ENCODE measurements around the gene ARGFX. TPM values are rescaled to one million over a fixed set of nuclear protein-coding genes. Genes with fewer than 3 reads are reported as not detected.
"Not testable (repeated sequence)": the region's sequence is repeated elsewhere in the genome, so short reads cannot be mapped to it uniquely, and the experiment has no call there.

The ARGFX gene
- total and polyA plus RNA-seq, 12 donors = not detected

GRCh38 chr3:121592856-121593702 lies 25.3 kb downstream of the ARGFX start, which contains the start of gene FBXO40:
Gene FBXO40 (plus strand): TSS chr3:121593379. CDS start chr3:121620576, 27,197 bp downstream.
- no peaks in the 10 kb centered on the region for H3K36me3 ChIP-seq (replicated peaks in 1 of 2)
- intact Hi-C loops (cut with DNase I) = no loop called here
- WGBS, 4 donors = 65 to 69% (median 65%) methylated on average over 11 of the region's 11 CpGs
- peaks cover 0 to 3% of the 10 kb centered on the region in 2 donors for H3K4me1 ChIP-seq (replicated peaks in 1 of 2)
- no peak within 1 kb of the TSS for H3K27ac ChIP-seq
- no peaks in the 10 kb centered on the region for H3K27me3 ChIP-seq
- no peak for DNase-seq
- H3K4me3 ChIP-seq = no peak within 1 kb of the TSS
- TF ChIP-seq, protein P1, sequence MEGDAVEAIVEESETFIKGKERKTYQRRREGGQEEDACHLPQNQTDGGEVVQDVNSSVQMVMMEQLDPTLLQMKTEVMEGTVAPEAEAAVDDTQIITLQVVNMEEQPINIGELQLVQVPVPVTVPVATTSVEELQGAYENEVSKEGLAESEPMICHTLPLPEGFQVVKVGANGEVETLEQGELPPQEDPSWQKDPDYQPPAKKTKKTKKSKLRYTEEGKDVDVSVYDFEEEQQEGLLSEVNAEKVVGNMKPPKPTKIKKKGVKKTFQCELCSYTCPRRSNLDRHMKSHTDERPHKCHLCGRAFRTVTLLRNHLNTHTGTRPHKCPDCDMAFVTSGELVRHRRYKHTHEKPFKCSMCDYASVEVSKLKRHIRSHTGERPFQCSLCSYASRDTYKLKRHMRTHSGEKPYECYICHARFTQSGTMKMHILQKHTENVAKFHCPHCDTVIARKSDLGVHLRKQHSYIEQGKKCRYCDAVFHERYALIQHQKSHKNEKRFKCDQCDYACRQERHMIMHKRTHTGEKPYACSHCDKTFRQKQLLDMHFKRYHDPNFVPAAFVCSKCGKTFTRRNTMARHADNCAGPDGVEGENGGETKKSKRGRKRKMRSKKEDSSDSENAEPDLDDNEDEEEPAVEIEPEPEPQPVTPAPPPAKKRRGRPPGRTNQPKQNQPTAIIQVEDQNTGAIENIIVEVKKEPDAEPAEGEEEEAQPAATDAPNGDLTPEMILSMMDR (IDR thresholded peaks at IDR 0.05) = no peak
- TF ChIP-seq POLR2A (IDR thresholded peaks at IDR 0.05) = no peak
- H3K9me3 ChIP-seq (replicated peaks in 1 of 3) = no peaks in the 10 kb centered on the region

- 90 to 96% (median 94%) methylated on average over 4 of the region's 4 CpGs for WGBS, 4 donors
- H3K27me3 ChIP-seq; H3K9me3 ChIP-seq (replicated peaks in 1 of 3); DNase-seq; H3K4me1 ChIP-seq (replicated peaks in 1 of 2); H3K27ac ChIP-seq; H3K36me3 ChIP-seq (replicated peaks in 1 of 2); intact Hi-C loops (cut with DNase I); H3K4me3 ChIP-seq: not testable (repeated sequence)
These were observed 26.1 kb downstream of the ARGFX start for GRCh38 chr3:121593806-121594205.

DNA sequence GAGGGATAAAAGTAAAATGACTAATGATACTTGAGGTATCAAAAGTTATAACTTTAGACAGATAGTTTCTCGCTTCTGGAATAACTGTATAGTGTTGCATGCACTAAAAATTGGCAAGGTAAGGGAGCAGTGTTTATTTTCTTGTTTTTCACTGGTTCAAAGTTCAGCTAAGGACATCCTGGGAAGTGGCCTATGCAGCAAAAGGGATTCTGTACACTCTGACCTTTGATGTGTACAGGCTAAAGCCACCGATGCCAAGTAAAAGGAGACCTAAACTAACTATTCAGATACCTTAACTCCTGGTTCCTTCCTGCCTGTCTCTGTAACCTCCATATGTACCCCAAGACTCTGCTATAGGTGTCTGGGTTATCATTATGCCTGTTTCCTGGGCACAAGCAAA lies 27.1 kb downstream of the ARGFX start:
- H3K9me3 ChIP-seq (replicated peaks in 1 of 3) = no peaks in the 10 kb centered on the region
- no peak overlapping the region for H3K27ac ChIP-seq
- TF ChIP-seq, protein P1 (IDR thresholded peaks at IDR 0.05) = no peak
- TF ChIP-seq POLR2A (IDR thresholded peaks at IDR 0.05) = no peak
- no peak overlapping the region for H3K4me3 ChIP-seq
- no peaks in the 10 kb centered on the region for H3K36me3 ChIP-seq (replicated peaks in 1 of 2)
- no peak for DNase-seq
- no peaks in the 10 kb centered on the region for H3K27me3 ChIP-seq
- H3K4me1 ChIP-seq (replicated peaks in 1 of 2) = peaks cover 0 to 3% of the 10 kb centered on the region in 2 donors
- WGBS, 4 donors = 62 to 68% (median 63%) methylated on average over 2 of the region's 2 CpGs
- intact Hi-C loops (cut with DNase I) = no loop called here

DNA sequence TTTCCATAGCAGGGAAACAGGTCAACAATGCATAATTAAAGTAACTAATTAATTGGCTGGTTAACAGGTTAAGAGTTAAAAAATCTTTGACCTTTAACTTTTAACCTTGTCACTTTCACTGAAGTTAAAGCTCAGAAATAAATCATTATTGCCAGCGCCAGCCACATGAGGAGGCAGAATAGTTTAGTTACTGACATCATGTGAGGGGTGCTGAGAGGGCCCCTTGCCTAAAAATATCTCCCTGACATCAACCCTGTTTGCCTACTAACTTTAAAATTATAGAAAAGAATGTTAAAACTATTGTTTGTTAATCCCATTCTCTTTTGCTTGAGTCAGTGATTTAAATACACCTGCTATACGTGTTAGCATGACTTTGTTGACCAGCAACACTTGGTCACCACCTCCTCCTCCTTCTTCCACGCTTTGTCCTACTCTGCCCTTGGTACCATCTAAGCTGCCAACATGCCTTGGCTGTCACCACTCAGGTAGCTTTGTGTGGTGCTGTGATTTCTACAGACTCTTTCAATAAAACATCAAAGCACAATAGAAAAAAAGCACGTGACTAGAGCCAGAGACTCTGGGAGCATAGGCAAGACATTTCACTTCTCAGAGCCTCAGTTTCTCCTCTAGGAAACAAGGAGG lies 28.1 kb downstream of the ARGFX start:
- Histone ChIP-seq H3K27me3 (no peaks in the 10 kb centered on the region), H3K27ac (no peak overlapping the region), H3K4me1 (replicated peaks in 1 of 2) (peaks cover under 1 to 4% of the 10 kb centered on the region in 2 donors), H3K4me3 (no peak overlapping the region), H3K36me3 (replicated peaks in 1 of 2) (no peaks in the 10 kb centered on the region), H3K9me3 (replicated peaks in 1 of 3) (no peaks in the 10 kb centered on the region)
- DNase-seq = no peak
- intact Hi-C loops (cut with DNase I) = no loop called here
- TF ChIP-seq, protein P1 (IDR thresholded peaks at IDR 0.05) = no peak
- no peak for TF ChIP-seq POLR2A (IDR thresholded peaks at IDR 0.05)
- 83 to 90% (median 89%) methylated on average over 4 of the region's 4 CpGs for WGBS, 4 donors

All from adrenal gland (tissue), 12 donors.